GM08714 (cell line): Measurements from ENCODE around the gene SPHKAP.
"Not testable (repeated sequence)": the region's sequence is repeated elsewhere in the genome, so short reads cannot be mapped to it uniquely, and the experiment has no call there.

ENCODE experiments used
- H3K4me3 ChIP-seq: fragments of 200-500 bp; sonication (Bioruptor generic); 2 replicates; pipeline ENCODE4 v1.5.1; 2014; ENCODE audit warnings: mild to moderate bottlenecking, low read length, inconsistent platforms
- ZNF274 ChIP-seq: IDR thresholded peaks from 2 replicates; pipeline ENCODE4 v1.6.1; 2012; ENCODE audit warnings: mild to moderate bottlenecking, low read depth, low read length

Gene SPHKAP, protein sequence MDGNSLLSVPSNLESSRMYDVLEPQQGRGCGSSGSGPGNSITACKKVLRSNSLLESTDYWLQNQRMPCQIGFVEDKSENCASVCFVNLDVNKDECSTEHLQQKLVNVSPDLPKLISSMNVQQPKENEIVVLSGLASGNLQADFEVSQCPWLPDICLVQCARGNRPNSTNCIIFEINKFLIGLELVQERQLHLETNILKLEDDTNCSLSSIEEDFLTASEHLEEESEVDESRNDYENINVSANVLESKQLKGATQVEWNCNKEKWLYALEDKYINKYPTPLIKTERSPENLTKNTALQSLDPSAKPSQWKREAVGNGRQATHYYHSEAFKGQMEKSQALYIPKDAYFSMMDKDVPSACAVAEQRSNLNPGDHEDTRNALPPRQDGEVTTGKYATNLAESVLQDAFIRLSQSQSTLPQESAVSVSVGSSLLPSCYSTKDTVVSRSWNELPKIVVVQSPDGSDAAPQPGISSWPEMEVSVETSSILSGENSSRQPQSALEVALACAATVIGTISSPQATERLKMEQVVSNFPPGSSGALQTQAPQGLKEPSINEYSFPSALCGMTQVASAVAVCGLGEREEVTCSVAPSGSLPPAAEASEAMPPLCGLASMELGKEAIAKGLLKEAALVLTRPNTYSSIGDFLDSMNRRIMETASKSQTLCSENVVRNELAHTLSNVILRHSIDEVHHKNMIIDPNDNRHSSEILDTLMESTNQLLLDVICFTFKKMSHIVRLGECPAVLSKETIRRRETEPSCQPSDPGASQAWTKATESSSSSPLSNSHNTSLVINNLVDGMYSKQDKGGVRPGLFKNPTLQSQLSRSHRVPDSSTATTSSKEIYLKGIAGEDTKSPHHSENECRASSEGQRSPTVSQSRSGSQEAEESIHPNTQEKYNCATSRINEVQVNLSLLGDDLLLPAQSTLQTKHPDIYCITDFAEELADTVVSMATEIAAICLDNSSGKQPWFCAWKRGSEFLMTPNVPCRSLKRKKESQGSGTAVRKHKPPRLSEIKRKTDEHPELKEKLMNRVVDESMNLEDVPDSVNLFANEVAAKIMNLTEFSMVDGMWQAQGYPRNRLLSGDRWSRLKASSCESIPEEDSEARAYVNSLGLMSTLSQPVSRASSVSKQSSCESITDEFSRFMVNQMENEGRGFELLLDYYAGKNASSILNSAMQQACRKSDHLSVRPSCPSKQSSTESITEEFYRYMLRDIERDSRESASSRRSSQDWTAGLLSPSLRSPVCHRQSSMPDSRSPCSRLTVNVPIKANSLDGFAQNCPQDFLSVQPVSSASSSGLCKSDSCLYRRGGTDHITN (N-terminal part only)

DNA sequence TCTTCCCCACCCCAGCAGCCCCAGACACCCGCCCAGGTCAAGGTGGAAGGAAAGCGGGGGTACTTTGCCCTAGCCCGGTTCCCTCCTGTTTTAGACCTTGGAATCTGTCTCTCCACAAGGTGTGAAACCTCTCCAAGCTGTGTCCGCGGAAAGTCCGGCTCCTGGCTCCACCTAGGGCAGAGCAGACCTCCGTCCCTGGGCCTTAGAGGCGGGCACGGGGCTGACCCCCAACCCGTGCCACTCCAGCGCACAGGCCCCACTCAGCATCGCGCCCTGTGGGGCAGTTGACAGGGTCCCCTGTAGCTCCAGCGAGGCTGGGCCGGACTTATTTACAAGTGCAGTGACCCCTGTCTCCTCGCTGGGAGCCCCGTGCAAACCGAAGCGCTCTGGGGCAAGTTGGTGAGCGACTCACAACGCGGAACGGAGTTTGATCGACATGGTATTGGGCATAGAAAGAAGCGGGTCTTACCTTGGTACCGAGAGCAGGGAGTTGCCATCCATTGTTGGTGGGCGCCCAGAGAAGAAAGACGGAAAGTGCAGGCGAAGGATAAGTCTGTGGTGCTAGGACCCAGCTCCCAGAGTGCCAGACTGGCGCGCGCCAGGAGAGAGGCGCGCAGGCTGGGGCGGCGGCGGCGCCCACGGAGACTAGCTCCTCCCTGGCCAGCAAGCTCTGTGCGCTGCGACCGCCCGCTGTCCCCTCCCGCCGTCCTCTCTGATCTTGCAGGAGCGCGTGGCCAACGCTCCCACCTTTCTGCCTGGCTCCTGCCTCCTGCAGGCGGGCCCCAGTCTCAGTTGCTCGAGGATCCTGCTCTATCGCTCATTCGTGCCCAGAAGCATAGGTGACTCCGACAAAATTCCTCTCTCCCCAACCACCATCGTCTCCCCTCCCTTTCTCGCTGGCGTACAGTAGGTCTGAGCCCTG is at the start of gene SPHKAP:
TSS of gene SPHKAP (minus strand) at position 590 of the 922 bp plus-strand sequence. CDS start at position 501, 89 bp downstream.
- no peak within 1 kb of the TSS for H3K4me3 ChIP-seq
- TF ChIP-seq ZNF274, result no peak

DNA sequence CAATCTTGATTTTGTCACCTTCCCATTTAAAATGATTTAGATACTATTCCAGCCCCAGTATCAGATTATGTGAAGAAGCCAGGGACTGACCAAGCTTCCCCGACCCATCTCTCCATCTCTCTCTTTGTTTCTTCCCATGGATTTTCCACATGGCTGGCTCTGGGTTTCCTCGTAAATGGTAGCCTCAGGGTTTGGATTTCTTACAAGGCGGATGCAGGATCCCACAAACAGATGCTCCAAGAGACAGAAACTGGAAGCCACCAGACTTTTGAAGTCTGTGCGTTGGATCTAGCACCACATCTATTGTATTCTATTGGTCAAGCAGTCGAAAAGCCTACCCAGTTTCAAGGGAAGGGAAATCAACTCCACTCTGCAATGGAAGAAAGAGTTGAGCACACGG is 46.0 kb upstream of the SPHKAP start:
- no peak for TF ChIP-seq ZNF274
- no peak overlapping the region for H3K4me3 ChIP-seq

DNA sequence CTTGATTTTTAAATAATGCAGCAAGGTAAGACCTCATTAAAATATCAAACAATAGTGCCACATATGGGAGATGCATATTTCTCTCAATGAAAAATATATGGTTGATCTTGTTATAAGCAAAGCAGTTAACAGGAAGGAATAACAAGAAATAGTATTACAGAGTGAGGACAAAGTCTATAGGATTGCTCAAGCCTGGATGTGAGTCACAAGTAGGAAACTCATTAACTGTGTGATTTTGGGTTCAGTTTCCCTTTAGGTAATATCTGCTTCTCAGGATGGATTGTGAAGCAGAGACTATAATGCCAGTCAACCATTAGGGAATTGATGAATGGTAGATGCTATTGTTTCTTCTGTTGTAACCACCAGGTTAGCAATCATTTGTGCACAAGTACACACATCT is 42.9 kb upstream of the SPHKAP start:
- TF ChIP-seq ZNF274, result no peak
- no peak overlapping the region for H3K4me3 ChIP-seq

DNA sequence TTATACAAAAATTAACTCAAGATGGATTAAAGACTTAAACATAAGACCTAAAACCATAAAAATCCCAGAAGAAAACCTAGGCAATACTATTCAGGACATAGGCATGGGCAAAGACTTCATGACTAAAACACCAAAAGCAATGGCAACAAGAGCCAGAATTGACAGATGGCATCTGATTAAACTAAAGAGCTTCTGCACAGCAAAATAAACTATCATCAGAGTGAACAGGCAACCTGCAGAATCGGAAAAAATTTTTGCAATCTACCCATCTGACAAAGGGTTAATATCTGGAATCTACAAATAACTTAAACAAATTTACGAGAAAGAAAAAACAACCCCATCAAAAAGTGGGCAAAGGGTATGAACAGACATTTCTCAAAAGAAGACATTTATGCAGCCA is 37.1 kb upstream of the SPHKAP start:
- not testable (repeated sequence) for H3K4me3 ChIP-seq

DNA sequence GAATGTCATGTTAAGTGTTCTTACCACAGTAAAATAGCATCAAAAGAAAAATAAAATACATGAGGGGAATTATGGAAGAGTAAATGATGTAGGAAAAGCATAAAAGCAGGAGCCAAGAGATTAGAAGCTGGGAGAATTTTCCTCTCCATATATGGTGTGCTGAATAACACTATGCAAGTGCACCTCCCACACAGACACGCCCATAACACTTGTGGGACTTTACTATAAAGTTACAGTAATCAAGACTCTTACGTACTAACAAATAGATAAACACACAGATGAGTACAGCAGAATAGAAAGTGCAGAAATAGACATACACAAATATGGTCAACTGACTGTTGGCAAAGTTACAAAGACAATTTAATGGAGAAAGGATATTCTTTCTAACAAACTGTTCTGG is 16.0 kb upstream of the SPHKAP start:
- H3K4me3 ChIP-seq, result no peak overlapping the region
- TF ChIP-seq ZNF274, result no peak

DNA sequence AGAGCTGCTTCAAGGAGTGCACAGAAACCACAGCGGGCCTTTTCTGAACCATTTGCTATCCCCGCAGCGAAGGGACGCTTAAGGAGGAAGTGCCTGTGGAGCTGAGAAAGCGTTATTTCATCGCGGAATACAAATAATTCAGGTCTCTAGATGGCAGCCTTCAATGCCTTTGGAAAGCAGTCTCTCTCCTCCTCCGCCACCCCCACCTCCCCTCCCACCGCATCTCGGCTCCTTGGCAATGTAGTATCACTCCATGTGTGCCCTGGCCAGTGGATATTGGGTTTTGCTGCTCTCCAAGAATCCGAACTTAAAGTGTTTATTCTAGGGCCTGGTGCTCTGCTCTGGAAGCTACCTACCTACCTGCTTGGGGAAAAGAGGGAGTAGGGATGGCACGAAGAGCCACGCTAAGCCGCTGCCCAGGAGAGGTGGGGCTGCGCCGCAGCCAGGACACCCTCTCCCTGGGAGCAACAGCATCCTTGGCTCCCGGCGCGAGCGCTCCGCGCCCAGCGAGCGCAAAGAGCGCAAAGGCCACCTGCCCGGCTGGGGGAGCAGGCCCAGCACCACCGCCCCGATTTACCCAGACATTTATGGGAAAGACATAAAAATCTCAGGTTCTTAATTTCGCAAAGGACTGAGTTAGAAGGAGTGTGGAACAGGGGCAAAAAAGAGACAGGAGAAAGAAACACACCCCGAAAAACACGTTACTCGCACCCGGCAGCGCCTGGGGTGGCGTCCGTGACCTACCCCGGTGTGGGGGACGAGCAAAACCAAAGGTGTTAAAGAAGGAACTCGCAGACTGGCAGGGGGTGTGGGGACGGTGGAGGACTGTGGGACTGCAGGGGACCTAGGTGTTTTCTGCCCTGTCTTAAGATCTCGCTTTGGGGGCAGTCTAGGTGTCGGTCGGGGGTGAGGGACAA is 1.0 kb downstream of the SPHKAP start:
- no peak overlapping the region for H3K4me3 ChIP-seq
- no peak for TF ChIP-seq ZNF274

DNA sequence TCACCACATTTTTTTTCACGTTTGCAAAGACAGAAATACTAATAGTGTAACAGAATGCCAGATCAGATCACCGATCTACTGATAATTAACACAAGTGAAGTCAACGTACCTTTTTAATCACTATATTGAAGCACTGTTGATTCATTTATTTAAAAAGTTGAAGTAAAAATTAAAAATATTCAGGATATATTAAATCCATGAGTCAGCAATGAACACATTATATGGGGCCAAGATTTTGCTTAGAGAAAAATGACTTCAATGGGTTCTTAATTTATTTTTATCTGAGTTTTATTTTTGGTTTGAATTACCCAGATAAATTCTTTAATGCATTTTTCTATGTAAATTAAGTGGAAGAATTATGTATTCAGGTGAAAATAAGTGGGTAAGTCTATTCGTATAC is 14.2 kb downstream of the SPHKAP start:
- H3K4me3 ChIP-seq, result no peak overlapping the region
- no peak for TF ChIP-seq ZNF274

DNA sequence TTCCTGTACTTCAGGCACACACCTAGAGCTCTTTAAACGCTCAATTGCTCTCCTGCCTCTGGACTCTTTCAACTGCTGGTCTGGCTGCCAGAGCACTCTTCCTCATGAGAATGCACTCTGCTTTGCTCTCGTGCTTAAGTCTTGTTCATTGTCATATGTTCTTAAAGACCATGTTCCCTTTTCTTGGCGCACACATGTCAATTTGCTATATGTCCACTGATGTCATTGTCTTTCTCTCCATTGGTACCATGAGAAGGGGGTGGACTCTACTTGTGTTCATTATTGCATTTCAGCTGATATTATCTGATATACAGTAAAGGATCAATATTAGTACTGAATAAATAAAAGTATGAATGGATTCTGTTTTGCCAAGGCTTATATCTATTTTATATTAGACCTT is 16.8 kb downstream of the SPHKAP start:
- no peak overlapping the region for H3K4me3 ChIP-seq
- TF ChIP-seq ZNF274, result no peak

DNA sequence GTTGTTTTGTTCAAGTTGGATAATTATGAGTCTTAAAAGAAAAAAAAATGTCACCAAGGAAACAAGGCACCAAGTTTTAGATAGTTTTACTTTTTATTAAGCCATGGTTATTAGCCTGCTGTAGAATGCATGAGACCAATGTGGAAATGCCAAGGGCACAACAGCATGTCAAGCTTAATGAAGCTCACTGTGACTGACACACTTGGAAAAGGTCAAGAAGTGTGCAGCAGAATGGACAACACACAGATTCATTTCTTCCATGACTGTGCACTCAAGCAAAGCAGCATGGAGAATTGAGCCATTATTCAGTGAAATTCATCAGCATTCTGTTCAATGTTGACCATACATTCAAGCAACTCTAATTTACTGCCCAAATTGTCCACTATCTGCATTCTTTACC is 23.6 kb downstream of the SPHKAP start:
- TF ChIP-seq ZNF274, result no peak
- no peak overlapping the region for H3K4me3 ChIP-seq

DNA sequence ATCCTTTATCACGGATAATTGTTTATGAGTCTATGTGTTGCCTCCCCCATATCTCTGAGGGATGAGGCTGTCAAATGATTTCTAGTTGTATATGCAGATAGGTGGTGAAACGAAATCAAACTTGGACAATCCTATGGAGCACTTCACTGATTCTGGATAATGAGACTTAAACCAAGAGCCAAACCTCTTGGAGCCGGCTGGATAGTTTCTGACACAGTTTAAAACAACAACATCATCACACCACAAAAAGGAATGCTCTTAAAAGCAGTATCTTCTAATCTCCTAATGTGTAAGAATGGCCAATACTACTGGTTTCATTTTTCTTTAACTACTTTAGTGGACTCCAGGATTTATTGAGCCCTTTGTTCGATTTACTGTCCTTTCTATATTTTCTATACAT is 36.5 kb downstream of the SPHKAP start:
- TF ChIP-seq ZNF274, result no peak
- H3K4me3 ChIP-seq, result no peak overlapping the region

DNA sequence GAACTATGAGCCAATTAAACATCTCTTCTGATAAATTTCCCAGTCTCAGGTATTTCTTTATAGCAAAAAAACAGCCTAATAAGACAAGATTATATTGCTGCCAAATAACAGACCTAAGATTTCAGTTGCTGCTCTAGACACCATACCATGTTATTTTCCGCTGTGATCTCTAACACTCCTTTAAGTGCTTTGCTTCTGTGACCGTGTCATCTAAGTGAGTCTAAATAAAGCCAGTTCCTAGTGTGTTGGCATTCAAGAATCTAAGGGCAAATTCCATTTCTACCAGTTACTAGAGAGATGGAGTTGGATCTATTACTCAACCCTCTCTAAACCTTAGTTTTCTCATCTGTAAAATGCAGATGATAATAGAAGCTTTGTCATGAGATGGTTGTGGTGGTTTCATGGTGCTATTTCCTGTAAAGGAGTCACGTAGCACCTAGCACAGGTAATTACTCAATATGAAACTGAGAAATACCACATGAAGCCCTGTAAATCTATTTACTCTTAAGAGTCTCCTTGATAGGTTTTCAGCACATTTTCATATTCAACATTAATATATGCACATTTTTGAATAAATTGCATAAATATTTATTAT is 40.5 kb downstream of the SPHKAP start:
- no peak for TF ChIP-seq ZNF274
- no peak overlapping the region for H3K4me3 ChIP-seq

DNA sequence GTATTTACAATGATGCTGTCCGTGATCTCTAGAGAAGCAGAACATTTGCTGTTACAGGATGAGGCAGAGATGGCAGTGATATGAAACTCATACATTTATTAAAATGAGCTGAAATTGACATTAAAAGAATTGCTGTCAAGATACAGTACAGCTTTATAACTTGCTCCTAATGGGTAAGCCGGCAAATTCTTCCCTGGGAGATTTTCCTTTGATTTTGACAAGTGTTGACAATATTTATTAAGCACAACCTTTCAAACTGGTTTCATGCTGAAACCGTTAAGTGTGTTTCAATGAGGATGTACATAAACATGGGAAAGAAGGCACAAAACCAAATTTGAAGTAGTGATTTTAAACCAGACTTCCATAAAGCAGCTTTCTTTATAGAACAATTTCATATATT is 45.5 kb downstream of the SPHKAP start:
- TF ChIP-seq ZNF274, result no peak
- H3K4me3 ChIP-seq, result no peak overlapping the region

DNA sequence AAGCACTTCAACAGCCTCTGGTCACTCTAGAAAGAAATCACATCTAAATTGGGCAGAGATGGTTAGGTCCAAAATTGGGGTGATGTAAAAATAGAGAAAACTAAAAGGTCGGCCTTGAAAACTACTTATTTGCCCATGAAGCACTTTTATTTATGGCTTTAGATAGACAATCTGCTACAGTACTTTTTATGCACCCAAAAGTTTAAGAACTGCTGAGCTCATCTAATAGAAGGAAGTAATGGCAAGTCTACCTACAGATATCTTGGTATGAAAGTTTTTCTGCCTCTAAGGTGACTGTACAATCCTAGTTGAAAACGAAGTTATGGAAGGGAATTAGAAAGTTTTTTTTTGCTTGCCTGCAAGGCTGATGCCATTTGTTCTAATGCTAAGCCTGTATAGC is 46.2 kb downstream of the SPHKAP start:
- H3K4me3 ChIP-seq, result no peak overlapping the region
- no peak for TF ChIP-seq ZNF274
